COLO829 (cell line): ENCODE results near the gene CFAP119.
A peak's percentile ranks its signal among the peaks of the same experiment; 100 is the strongest.

ENCODE experiments used
- DNase-seq: peaks from one replicate; pipeline ENCODE4 v3.0.0; 2012; ENCODE audit warnings: low spot score

CFAP119 gene

DNA sequence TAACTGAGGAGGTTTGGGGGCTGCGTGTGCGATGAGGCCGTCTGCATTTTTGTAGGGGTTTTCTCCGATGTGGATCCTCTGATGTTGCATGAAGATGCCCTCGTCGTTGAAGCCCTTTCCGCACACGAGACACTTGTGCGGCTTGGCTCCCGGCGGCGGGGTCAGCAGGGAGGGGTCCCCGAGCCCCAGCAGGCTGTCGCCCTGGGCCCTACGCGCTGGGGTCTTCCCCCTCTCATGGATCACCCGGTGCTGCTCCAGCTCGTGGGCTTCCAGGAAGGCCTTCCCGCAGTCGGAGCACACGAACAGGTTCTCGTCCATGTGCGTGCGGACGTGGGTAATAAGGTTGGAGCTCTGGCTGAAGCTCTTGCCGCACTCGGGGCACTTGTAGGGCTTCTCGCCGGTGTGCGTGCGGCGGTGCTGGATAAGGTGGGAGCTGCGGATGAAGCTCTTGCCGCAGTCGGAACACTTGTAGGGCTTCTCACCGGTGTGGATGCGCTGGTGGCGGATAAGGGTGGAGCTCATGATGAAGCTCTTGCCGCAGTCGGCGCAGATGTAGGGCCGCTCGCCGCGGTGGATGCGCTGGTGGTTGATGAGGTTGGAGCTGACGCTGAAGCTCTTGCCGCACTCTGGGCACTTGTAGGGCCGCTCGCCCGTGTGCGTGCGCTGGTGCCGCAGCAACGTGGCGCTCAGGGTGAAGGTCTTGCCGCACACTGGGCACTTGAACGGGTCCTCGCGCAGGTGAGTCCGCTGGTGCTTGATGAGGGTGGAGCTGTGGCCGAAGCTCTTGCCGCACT lies 20.8 kb upstream of the CFAP119 start:
- DNase-seq, result no peak

GRCh38 chr16:30780549-30780948 lies 18.7 kb upstream of the CFAP119 start:
- DNase-seq, result no peak

- no peak for DNase-seq
Measured at GRCh38 chr16:30780021-30780420, 18.2 kb upstream of the CFAP119 start.

GRCh38 chr16:30779596-30779995 lies 17.7 kb upstream of the CFAP119 start:
- no peak for DNase-seq

GRCh38 chr16:30778549-30779244 lies 16.8 kb upstream of the CFAP119 start:
- DNase-seq, result no peak

- DNase-seq, result no peak
Measured at GRCh38 chr16:30777591-30778297, 15.9 kb upstream of the CFAP119 start.

GRCh38 chr16:30775392-30776188 lies 13.7 kb upstream of the CFAP119 start:
- peak; percentile 90 for DNase-seq

DNA sequence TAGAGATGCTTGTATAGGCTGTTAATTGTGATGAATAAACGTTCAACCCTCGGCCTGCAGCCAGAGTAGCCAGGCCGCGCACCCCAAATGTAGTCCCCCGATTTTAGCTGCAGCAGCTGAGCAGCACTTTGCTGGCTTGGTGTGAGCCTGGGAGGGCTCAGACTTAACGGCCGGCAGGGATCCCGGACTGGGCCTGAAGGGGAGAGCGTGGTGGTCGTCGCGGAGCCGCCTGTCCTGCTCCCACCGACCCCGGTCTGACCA lies 13.2 kb upstream of the CFAP119 start:
- no peak for DNase-seq

DNA sequence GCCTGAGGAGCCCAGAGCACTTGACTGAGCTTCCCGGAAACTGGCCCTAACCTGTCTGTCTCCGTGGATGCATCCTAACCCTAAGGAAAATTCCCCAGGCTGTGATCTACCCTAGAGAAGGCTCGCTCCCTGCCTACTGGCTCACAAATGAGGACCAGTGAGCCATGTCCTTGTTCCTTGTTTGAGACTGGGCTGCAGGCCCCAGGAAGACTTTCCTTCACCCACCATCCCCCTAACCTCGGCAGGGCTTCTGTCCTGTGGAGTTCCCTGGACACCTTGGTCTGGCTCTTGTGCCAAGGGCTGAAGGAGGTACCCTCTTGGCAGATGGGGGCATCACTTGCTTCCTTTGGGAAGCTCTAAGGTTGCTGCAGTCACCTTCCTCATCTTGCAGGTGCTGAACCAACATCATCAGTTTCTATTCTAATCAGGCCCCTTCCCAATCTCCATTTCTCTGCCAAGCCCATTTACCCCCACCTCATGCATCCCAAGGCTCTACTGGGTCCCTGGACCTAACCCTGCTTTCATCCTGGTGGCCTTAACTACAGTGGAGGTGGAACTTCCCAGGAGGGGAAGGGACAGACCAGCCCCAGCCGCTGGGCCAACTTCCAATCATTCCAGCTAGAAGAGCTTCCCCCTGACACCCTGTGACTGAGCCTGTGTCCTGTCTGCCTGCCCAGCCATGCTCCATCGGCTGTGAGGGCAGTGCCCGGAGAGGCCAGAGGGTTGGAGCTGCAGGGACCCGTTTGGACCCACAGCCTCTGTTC lies 12.7 kb upstream of the CFAP119 start:
- DNase-seq, result no peak

DNA sequence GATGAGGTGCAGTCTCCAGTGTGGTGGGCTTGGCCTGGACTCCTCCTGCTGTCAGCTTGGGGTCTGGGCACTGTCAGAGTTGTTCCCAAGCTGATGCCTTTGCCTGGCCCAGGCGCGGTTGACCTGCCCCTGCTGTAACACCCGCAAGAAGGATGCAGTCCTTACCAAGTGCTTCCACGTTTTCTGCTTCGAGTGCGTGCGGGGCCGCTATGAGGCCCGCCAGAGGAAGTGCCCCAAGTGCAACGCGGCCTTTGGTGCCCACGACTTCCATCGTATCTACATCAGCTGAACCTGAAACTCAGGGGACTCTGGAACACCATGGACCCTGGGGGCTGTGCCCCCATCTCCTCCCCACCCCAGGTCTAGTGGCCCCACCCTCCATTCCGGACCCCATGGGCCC lies 12.0 kb upstream of the CFAP119 start:
- DNase-seq, result no peak

DNA sequence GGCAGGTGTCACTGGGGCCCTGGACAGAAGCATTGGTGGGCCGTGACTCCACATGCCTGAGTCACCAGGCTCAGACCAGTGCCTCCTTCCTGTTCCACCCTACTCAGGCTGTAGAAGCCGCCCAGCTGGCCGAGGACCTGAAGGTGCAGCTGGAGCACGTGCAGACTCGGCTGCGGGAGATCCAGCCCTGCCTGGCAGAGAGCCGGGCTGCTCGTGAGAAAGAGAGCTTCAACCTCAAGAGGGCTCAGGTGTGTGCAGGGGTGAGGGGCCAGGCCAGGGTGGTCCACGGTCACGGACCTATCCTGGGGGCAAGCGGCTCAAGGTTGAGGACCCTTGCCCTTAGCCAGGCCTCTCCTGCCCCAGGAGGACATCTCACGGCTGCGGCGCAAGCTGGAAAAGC lies 9.9 kb upstream of the CFAP119 start:
- no peak for DNase-seq

DNA sequence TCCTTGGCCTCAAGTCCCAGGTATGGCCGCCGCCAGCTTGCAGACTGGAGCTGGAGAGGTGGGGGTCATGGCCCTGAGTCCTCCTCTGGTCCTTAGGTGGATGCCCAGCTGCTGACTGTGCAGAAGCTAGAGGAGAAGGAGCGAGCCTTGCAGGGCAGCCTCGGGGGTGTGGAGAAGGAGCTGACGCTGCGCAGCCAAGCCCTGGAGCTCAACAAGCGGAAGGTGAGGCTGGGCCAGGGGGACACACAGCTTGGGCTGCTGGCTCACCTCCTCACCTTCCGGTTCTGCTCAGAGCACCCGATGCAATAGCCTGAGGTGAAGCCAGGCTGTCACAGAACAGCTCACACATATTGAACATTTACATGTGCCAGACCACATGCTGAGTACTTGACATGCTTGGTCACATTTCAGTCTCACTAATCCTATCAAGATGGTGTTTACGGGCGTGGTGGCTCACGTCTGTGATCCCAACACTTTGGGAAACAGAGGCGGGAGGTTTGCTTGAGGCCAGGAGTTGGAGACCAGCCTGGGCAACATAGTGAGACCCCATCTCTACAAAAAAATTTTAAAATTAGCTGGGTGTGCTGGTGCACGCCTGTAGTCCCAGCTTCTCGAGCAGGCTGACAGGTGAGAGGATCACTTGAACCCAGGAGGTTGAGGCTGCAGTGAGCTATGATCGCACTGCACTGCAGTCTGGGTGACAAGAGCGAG lies 7.7 kb upstream of the CFAP119 start:
- DNase-seq, result no peak

DNA sequence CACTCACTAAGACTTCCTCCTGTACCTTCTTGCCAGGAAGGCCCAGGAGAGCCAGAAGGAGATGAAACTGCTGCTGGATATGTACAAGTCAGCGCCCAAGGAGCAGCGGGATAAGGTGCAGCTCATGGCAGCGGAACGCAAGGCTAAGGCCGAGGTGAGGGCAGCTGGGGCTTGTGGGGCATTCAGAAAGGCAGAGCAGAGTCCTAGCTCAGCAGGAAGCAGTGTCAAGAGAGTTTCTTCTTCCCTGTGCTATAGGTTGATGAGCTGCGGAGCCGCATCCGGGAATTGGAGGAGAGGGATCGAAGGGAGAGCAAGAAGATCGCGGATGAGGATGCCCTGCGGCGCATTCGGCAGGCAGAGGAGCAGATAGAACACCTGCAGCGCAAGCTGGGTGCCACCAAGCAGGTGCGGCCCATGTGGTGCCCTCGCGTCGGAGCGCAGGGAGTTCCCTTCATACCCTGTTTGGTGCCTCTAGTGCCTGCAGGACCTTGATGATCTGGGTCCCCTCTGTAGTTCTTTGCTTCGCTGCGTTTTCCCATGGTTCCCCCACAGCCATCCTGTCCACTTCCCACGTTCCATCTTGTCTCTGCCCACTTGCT lies 6.8 kb upstream of the CFAP119 start:
- no peak for DNase-seq

DNA sequence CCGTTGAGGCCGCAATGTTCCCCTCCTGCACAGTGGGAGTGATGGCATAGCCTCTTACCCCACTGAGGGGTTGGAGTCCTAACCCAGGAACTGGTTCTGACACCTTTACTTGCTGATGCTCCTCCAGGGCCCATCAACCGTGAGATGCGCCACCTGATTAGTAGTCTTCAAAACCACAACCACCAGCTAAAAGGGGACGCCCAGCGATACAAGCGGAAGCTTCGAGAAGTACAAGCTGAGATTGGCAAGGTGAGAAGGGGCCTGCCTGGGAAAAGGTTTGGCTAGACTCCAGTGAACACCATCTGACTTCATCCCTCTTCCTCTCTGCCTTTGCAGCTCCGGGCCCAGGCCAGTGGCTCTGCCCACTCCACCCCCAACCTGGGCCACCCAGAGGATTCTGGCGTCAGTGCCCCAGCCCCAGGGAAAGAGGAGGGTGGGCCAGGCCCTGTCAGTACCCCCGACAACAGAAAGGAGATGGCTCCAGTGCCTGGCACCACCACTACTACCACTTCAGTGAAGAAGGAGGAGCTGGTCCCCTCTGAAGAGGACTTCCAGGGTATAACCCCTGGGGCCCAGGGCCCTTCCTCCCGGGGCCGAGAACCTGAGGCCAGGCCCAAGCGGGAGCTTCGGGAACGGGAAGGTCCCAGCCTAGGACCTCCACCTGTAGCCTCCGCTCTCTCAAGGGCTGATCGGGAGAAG lies 6.1 kb upstream of the CFAP119 start:
- no peak for DNase-seq

DNA sequence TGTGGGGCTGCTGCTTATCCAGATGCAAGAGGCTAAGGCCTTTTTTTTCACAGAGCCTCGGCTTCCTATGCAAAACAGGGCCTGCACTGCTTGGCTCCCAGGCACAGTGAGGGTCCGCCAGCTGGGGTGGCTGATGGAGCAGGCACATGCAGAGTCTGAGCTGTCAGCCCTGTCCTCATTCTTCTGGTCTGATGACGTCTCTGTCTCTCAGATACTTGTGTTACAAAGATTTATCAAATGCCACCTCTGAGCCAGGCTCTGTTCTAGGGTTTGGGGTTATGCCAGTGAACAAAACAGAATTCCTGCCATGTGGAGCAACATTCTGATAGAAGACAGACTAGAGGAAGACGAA lies 5.0 kb upstream of the CFAP119 start:
- DNase-seq, result no peak

DNA sequence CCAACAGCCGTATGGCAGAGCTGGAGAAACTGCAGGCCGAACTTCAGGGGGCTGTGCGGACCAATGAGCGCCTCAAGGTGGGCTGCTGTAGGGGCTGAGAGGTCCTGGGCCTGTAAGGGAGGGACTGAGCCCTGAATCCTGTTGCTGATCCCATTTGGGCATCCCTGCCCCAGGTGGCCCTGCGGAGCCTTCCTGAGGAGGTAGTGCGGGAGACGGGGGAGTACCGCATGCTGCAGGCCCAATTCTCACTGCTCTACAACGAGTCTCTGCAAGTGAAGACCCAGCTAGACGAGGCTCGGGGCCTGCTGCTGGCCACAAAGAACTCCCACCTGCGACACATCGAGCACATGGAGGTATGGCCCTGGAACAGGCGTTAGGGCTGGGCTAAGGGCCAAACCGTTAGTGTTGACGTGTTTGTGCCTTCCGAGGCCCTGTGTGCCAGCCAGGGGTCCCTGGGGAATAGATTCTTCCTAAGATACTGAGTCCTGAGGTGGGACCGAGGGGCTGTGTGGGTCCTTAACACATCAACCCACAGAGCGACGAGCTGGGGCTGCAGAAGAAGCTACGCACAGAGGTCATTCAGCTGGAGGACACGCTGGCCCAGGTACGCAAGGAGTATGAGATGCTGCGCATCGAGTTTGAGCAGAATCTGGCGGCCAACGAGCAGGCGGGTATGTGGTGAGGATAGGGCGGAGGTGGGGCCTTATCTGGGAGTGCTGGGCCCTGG lies 4.5 kb upstream of the CFAP119 start:
- no peak for DNase-seq

DNA sequence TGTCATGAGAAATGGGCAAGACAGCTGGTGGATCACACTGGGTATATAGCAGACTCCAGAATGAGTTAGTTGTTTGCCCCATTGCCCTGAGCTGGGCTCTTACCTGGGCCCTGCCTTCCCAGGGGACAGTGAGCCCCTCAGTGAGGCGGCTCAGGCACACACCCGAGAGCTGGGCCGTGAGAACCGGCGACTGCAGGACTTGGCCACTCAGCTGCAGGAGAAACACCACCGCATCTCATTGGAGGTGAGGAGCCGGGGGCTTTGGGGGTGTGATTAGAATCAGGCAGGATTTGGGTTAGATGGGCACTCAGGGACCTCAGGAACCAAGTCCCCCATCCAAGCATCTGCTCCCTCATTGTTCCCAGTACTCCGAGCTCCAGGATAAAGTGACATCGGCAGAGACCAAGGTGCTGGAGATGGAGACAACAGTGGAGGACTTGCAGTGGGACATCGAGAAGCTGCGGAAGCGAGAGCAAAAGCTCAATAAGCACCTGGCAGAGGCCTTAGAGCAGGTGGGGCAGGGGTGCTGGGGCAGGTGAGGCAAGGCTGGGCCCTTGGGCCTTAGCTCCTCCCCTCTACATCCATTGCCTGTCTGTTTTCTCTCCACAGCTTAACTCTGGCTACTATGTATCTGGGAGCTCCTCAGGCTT lies 3.1 kb upstream of the CFAP119 start:
- no peak for DNase-seq

DNA sequence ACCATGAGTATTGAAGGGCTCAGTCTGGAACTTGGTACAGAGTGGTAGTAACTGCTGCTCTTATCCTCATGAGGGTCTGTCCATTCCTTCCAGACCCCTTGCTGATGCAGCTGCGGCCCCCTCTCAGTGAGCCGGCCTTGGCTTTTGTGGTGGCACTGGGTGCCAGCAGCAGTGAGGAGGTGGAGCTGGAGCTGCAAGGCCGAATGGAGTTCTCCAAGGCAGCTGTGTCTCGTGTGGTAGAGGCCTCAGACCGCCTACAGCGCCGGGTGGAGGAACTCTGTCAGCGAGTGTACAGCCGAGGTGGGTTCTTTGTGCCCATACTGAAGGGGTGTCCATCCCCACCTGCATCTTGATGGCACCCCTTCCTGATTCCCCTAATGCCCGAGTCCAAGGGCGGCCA lies 2.2 kb upstream of the CFAP119 start:
- no peak for DNase-seq
